Mucosa of descending colon (tissue), 3 donors: ENCODE measurements around the gene TMEM273. TPM values are rescaled to one million over a fixed set of nuclear protein-coding genes. Genes with fewer than 3 reads are reported as not detected.

Experiments
- ATAC-seq: fragments of 200-7000 bp; cut with Tn5 transposase; one replicate; pipeline ENCODE4 v1.9.1; 2020; ENCODE audit warnings: mild to moderate bottlenecking, moderate library complexity
- DNase-seq, 3 donors: peaks; one replicate each; pipeline ENCODE4 v3.0.0-alpha.2; 2020
- H3K36me3 ChIP-seq: fragments of 200-600 bp; one replicate; pipeline ENCODE4 v1.8.0; 2021; ENCODE audit warnings: low read depth, mild to moderate bottlenecking
- H3K4me1 ChIP-seq: fragments of 200-600 bp; one replicate; pipeline ENCODE4 v1.8.0; 2021; ENCODE audit warnings: low read depth, mild to moderate bottlenecking
- H3K4me3 ChIP-seq: fragments of 200-600 bp; one replicate; pipeline ENCODE4 v1.8.0; 2021; ENCODE audit warnings: mild to moderate bottlenecking
- H3K9me3 ChIP-seq: fragments of 200-600 bp; one replicate; pipeline ENCODE4 v1.8.0; 2021; ENCODE audit warnings: mild to moderate bottlenecking
- intact Hi-C, 2 donors: fragments of 100-400 bp; cut with DNase I in 1 of 2; cut with micrococcal nuclease in 1 of 2; formaldehyde crosslinking; loops; one replicate each; pipeline versions ENCODE4 v1.11.0 to v1.11.1; 2022; cut with DNase I, micrococcal nuclease
- total RNA-seq, 3 donors: library from RNA; stranded (reverse); fragmentation: NEBNext Ultra II Directional in 2 of 3; extraction: Animal tissue kit (Norgen Biotek cat#: 25700) in 2 of 3; gene quantifications; one replicate each; pipeline versions ENCODE4 v1.2.1 to v1.2.4, GENCODE V29; 2021 to 2023
- TF ChIP-seq, protein P1 (sequence below): fragments of 200-600 bp; IDR thresholded peaks from one replicate; pipeline ENCODE4 v1.8.0; 2022; ENCODE audit warnings: antibody characterized with exemption, mild to moderate bottlenecking
- donor health status: DM: no; HTN: no; CAD: no; lungs with moderate emphysema.
- donor health status: DM: no; HTN: no; CAD: no.
- donor health status: DM: no; HTN: yes; CAD: no.

TMEM273 gene
- total RNA-seq, 3 donors from 2014 or later = 4.8 to 12.7 (median 7.0) TPM

- Histone ChIP-seq H3K36me3 (no peaks in the 10 kb centered on the region), H3K4me1 (no peaks in the 10 kb centered on the region), H3K9me3 (no peaks in the 10 kb centered on the region), H3K4me3 (no peak overlapping the region)
- DNase-seq (no peak), ATAC-seq (no peak)
- intact Hi-C loops = loop anchor here in 1 of 2 donors (10.0 kb wide), 1 partner anchor 183 kb away; no protein-coding TSS in a partner anchor
- TF ChIP-seq, protein P1, sequence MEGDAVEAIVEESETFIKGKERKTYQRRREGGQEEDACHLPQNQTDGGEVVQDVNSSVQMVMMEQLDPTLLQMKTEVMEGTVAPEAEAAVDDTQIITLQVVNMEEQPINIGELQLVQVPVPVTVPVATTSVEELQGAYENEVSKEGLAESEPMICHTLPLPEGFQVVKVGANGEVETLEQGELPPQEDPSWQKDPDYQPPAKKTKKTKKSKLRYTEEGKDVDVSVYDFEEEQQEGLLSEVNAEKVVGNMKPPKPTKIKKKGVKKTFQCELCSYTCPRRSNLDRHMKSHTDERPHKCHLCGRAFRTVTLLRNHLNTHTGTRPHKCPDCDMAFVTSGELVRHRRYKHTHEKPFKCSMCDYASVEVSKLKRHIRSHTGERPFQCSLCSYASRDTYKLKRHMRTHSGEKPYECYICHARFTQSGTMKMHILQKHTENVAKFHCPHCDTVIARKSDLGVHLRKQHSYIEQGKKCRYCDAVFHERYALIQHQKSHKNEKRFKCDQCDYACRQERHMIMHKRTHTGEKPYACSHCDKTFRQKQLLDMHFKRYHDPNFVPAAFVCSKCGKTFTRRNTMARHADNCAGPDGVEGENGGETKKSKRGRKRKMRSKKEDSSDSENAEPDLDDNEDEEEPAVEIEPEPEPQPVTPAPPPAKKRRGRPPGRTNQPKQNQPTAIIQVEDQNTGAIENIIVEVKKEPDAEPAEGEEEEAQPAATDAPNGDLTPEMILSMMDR = no peak
Observed at GRCh38 chr10:49167425-49168170, 20.6 kb downstream of the TMEM273 start.

GRCh38 chr10:49166484-49167400 is 21.4 kb downstream of the TMEM273 start:
- Histone ChIP-seq H3K36me3 (no peaks in the 10 kb centered on the region), H3K4me1 (no peaks in the 10 kb centered on the region), H3K4me3 (no peak overlapping the region), H3K9me3 (no peaks in the 10 kb centered on the region)
- ATAC-seq (no peak), DNase-seq (no peak)
- intact Hi-C loops = loop anchor here in 1 of 2 donors (10.0 kb wide), 1 partner anchor 182 kb away; no protein-coding TSS in a partner anchor
- TF ChIP-seq, protein P1 = no peak

DNA sequence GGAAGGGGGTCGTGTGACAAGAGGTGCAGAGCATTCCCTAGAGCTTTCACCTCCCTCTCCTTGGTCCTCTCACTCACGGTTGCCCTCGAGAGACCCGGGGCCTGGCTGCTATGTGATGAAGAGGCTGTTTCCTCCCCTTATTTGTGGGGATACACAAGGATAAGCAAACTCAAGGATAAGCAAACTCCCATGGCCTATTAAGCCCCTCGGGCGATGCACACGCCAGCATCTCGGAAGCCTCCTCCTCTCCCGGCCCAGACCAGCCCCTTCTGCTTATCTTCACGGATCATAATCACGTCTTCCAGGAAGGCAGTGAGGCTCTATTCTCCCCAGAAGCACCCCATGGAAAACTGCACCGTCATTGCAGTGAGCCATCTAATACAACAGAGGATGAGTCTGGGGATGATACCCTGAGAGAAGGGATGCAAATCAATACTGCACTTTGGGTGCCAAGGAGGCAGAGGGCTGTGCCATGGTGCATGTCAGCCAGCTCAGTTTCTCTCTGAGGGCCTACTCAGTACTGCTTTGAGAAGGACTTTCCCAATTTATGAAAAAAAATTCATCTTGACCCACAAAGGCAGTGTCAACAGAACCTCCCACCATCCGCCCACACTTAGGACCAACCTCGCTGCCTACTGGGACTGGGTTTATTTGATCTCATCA is 22.2 kb downstream of the TMEM273 start:
- intact Hi-C loops = loop anchor here in 1 of 2 donors (10.0 kb wide), 1 partner anchor 181 kb away; no protein-coding TSS in a partner anchor
- TF ChIP-seq, protein P1 = no peak
- ATAC-seq (no peak), DNase-seq (no peak)
- Histone ChIP-seq H3K4me1 (no peaks in the 10 kb centered on the region), H3K36me3 (no peaks in the 10 kb centered on the region), H3K9me3 (no peaks in the 10 kb centered on the region), H3K4me3 (no peak overlapping the region)

GRCh38 chr10:49165259-49165658 is 22.9 kb downstream of the TMEM273 start:
- Histone ChIP-seq H3K4me1 (no peaks in the 10 kb centered on the region), H3K9me3 (no peaks in the 10 kb centered on the region), H3K36me3 (no peaks in the 10 kb centered on the region), H3K4me3 (no peak overlapping the region)
- intact Hi-C loops = loop anchor here in 1 of 2 donors (10.0 kb wide), 1 partner anchor 180 kb away; no protein-coding TSS in a partner anchor
- TF ChIP-seq, protein P1 = no peak
- ATAC-seq (no peak), DNase-seq (no peak)

GRCh38 chr10:49164559-49165188 is 23.5 kb downstream of the TMEM273 start:
- peak; percentile 60 for ATAC-seq
- Histone ChIP-seq H3K4me3 (no peak overlapping the region), H3K9me3 (no peaks in the 10 kb centered on the region), H3K36me3 (no peaks in the 10 kb centered on the region), H3K4me1 (no peaks in the 10 kb centered on the region)
- TF ChIP-seq, protein P1 = no peak
- DNase-seq = peak in 2 of 3 donors; percentile 48
- intact Hi-C loops = loop anchor here in 1 of 2 donors (10.0 kb wide), 1 partner anchor 180 kb away; no protein-coding TSS in a partner anchor
